ENCODE measurements around the gene INS. TPM values are rescaled to one million over a fixed set of nuclear protein-coding genes. Genes with fewer than 3 reads are reported as not detected.

INS gene
- total RNA-seq, 4 donors from 2014 or later = not detected

DNA sequence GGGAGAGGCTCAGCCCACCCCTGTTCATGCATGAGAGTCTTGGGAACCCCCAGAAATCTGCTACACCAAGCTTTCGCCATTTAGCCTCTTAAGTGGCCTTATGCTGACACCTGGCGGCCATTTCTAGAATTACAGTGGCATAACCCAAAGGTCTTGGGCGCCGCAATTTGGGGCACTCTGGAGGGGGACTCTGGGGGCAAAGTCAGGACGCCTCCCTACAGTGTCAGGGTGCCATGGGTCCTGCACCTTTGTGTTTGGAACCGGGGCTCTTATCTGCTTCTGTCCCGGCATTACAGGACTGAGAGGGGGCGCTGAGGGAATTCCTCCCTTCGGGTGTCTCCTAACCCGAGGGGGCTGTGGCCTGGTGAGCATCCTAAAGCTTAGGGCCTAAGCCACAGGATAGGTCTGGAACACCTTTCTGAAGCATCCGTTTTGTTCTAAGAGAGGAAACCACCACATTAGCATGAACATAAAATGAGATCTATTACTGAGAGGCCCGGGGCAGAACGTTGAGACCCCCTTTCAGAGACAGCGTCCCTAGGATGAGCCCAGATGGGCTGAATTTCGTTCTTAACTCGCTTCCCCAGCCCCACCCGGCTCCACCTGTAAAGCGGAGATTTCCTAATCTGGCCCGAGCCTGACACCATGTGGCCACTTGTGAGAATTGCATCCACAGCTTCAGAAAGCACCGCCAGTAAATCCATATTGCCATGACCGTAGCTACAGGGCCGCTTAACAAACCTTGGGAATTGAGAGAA is 9.3 kb downstream of the INS start:
- TF ChIP-seq POLR2A (IDR thresholded peaks at IDR 0.05; ENCODE audit: low read depth) = no peak
- TF ChIP-seq, protein P1, sequence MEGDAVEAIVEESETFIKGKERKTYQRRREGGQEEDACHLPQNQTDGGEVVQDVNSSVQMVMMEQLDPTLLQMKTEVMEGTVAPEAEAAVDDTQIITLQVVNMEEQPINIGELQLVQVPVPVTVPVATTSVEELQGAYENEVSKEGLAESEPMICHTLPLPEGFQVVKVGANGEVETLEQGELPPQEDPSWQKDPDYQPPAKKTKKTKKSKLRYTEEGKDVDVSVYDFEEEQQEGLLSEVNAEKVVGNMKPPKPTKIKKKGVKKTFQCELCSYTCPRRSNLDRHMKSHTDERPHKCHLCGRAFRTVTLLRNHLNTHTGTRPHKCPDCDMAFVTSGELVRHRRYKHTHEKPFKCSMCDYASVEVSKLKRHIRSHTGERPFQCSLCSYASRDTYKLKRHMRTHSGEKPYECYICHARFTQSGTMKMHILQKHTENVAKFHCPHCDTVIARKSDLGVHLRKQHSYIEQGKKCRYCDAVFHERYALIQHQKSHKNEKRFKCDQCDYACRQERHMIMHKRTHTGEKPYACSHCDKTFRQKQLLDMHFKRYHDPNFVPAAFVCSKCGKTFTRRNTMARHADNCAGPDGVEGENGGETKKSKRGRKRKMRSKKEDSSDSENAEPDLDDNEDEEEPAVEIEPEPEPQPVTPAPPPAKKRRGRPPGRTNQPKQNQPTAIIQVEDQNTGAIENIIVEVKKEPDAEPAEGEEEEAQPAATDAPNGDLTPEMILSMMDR (IDR thresholded peaks at IDR 0.05) = peak; percentile 82 to 94 (median 83)
- H3K27me3 ChIP-seq = peaks cover 0 to 61% (median 18%) of the 10 kb centered on the region in 4 donors
- 0% methylated on average over 13 of the region's 22 CpGs for WGBS

DNA sequence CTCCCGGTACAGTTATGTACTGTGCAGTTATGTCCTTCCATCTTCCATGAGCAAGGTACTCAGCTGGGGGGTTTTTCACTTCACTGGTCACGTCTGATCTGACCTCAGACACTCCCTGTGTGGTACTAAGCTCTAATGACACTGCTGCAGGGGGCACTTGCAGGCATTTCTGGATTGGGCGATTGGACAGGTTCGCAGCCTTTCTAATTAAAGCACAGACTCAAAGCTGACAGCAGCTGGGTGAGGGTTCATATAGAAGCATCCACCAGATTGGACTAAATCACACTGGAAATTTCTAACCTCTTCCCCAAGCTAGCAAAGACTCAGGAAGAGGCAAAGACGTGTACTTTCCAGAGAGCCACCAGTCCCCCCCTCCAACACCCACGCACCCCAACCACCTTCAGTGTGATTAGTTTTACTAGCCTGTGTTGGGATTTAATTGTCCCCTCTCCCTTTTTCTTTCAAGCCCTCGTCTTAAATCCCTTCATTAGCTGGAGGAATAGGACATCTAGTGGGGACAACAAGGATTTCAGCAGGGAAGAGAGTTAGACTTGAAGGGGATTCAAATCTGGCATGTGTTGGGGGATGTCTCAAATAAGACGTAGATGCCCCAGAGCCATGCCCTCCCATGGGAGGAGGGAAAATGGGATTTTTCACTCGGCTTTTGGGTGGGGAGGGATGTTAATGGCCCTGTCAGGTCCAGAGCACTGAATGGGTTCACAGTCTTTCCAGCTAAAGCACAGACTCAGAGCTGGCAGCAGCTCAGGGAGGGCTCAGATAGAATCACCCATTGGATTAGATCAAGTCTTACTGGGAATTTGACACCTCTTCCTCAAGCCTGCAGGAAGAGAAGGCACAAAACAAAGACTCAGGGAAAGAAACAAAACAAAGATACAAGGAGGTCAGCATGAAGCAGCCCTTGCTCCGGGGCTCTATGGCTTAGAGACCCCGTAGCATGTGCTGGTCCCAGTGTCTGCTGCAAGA is 10.9 kb downstream of the INS start:
- H3K27me3 ChIP-seq = peaks cover 0 to 62% (median 32%) of the 10 kb centered on the region in 4 donors
- WGBS = 22% methylated on average over 11 of the region's 11 CpGs
- H3K27ac ChIP-seq (replicated peaks in 1 of 4) = no peak overlapping the region
- intact Hi-C loops (cut with DNase I) = loop anchor here (2.0 to 5.0 kb wide), 3 partner anchors 313 to 498 kb away; partner anchors contain the start of gene TNNI2
- TF ChIP-seq EP300 (IDR thresholded peaks at IDR 0.05) = no peak
- TF ChIP-seq, protein P1 (IDR thresholded peaks at IDR 0.05) = peak; percentile 12 to 41 (median 22)
- TF ChIP-seq POLR2AphosphoS5 (IDR thresholded peaks at IDR 0.05) = no peak
- TF ChIP-seq POLR2A (IDR thresholded peaks at IDR 0.05; ENCODE audit: low read depth) = no peak
- no peaks in the 10 kb centered on the region for H3K36me3 ChIP-seq
- H3K4me3 ChIP-seq = no peak overlapping the region
- H3K9me3 ChIP-seq = no peaks in the 10 kb centered on the region
- no peak for DNase-seq (ENCODE audit: extremely low spot score)
- H3K4me1 ChIP-seq = peaks cover 4 to 9% (median 7%) of the 10 kb centered on the region in 4 donors

More for the DNA sequence above, 9.3 kb downstream of the INS start:
- H3K4me3 ChIP-seq = no peak overlapping the region
- peak; percentile 94 for DNase-seq (ENCODE audit: extremely low spot score)
- intact Hi-C loops (cut with DNase I) = loop anchor here (2.0 to 5.0 kb wide), 4 partner anchors 269 to 499 kb away; partner anchors contain the start of gene TNNI2
- no peaks in the 10 kb centered on the region for H3K9me3 ChIP-seq
- H3K36me3 ChIP-seq = no peaks in the 10 kb centered on the region
- peaks cover 6 to 10% (median 8%) of the 10 kb centered on the region in 4 donors for H3K4me1 ChIP-seq
- peak overlapping the region in 1 of 4 donors; percentile 28 for H3K27ac ChIP-seq (replicated peaks in 1 of 4)

DNA sequence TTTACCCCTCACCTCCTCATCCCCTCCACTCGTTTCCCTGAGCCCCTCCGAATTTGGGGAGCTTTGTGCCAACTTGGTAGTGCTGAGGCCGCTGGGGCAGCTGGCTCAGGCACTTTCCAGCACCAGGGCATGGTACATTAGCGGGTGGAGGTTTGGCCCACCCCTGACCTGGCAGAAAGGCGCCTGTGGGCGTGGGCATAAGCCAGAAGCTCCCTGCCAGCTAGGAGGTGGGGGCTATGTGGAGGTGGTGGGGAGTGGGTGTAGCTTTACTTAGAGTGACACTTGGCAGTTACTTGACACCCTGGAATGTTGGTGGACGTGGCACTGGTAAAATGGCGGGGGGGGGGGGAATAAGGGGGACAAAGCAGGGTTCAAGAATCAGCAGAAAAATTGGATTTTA is 11.5 kb downstream of the INS start:
- Histone ChIP-seq H3K4me3 (no peak overlapping the region), H3K9me3 (no peaks in the 10 kb centered on the region), H3K36me3 (no peaks in the 10 kb centered on the region), H3K27ac (replicated peaks in 1 of 4) (no peak overlapping the region), H3K27me3 (peaks cover 0 to 69% (median 39%) of the 10 kb centered on the region in 4 donors), H3K4me1 (peaks cover 4 to 9% (median 8%) of the 10 kb centered on the region in 4 donors)
- DNase-seq (ENCODE audit: extremely low spot score) = no peak
- 68% methylated on average over 6 of the region's 8 CpGs for WGBS
- TF ChIP-seq EP300 (IDR thresholded peaks at IDR 0.05) (no peak), POLR2AphosphoS5 (IDR thresholded peaks at IDR 0.05) (no peak), POLR2A (IDR thresholded peaks at IDR 0.05; ENCODE audit: low read depth) (no peak)
- TF ChIP-seq, protein P1 (IDR thresholded peaks at IDR 0.05) = no peak
- intact Hi-C loops (cut with DNase I) = no loop called here

DNA sequence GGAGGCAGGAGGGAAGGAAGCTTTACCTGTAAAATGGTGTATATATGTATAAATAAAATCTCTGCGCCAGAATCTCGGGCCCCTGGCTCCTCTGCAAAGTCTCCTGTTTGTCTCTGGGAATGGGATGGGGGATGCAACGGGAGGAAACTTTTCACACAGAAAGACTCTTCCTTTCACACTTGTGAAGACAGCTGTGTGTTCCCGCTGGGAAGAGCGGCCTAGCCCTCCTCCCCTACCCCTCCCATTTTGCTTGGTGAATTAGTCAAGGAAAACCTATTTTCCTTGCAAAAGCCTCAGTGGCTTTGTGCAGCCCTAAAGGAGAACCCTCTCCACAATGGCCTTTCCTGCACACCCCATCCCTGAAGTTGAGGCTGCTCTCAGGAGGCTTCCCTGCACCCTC is 12.4 kb downstream of the INS start:
- no peak for DNase-seq (ENCODE audit: extremely low spot score)
- H3K36me3 ChIP-seq = no peaks in the 10 kb centered on the region
- H3K27me3 ChIP-seq = peaks cover 0 to 78% (median 48%) of the 10 kb centered on the region in 4 donors
- no peak overlapping the region for H3K27ac ChIP-seq (replicated peaks in 1 of 4)
- TF ChIP-seq, protein P1 (IDR thresholded peaks at IDR 0.05) = no peak
- TF ChIP-seq EP300 (IDR thresholded peaks at IDR 0.05) (no peak), POLR2A (IDR thresholded peaks at IDR 0.05; ENCODE audit: low read depth) (no peak), POLR2AphosphoS5 (IDR thresholded peaks at IDR 0.05) (no peak)
- H3K4me3 ChIP-seq = no peak overlapping the region
- peaks cover 13 to 18% (median 17%) of the 10 kb centered on the region in 4 donors for H3K4me1 ChIP-seq
- WGBS = 80% methylated on average over 5 of the region's 5 CpGs
- H3K9me3 ChIP-seq = no peaks in the 10 kb centered on the region
- intact Hi-C loops (cut with DNase I) = no loop called here

Data from esophagus muscularis mucosa (tissue), 4 donors.